GM19455 (cell line): Measurements from ENCODE around the gene PLCB3.

ENCODE experiments used
- ATAC-seq: cut with Tn5 transposase; IDR thresholded peaks from one replicate; pipeline ENCODE4 v1.9.1; 2021; ENCODE audit not compliant: unreplicated experiment

The PLCB3 gene

GRCh38 chr11:64249563-64250414, 1.5 kb upstream of the PLCB3 start:
- ATAC-seq: no peak

- no peak for ATAC-seq
Observed at GRCh38 chr11:64250415-64251015, 815 bp upstream of the PLCB3 start.

DNA sequence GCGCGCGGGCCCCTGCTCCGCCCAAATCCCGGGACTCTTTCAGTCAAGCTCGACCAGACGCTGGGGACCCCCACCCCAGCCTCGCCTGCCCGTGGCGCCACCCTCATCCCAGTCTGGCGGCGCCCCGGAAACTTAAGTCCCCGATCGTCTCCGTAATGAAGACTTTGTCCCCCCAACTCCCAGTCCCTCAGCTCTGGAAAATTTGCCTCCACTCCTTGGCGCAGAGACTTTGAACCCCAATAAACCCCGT, 348 bp downstream of the PLCB3 start:
- ATAC-seq: no peak

DNA sequence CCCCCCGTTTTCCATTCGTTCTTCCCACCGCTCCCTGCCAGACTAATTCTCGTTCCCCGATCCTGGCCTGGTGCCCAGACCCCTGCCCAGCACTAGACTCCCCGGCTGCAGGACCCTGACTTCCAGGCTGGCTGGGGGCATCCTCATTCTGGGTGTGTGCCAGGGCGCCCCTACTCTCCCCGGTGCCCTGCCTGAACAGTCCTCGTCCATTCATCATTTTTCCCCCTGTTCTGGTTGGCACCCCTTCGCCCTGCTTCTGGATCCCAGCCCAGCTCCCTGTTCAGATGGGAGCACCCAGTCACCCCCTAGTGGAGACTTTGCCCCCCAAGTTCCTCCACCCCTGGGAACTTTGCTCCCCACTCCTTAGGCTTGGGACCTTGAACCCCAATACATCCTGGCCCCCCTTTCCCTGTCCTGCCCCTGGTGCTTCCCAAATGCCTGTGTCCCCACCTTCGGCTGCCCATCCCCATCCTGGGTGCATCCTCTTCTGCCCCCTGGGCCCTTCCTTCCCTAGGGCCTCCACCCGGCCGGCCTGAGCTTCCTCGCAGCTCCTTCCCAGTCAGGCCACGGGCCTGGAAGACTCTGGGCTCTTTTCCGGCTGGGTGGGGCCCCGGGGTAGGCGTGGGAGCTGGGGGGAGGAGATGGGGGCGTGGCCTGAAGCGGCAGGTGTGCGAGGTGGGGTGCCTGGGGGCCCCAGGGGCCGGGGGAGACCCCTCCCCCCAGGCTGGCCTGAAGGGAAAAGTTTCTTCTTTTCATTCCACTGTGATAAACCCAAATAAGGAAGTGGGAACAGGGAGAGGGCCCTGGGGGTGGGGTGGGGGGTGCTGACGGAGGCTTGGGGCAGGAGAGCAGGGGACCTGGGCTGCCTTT, 908 bp downstream of the PLCB3 start:
- ATAC-seq: no peak

DNA sequence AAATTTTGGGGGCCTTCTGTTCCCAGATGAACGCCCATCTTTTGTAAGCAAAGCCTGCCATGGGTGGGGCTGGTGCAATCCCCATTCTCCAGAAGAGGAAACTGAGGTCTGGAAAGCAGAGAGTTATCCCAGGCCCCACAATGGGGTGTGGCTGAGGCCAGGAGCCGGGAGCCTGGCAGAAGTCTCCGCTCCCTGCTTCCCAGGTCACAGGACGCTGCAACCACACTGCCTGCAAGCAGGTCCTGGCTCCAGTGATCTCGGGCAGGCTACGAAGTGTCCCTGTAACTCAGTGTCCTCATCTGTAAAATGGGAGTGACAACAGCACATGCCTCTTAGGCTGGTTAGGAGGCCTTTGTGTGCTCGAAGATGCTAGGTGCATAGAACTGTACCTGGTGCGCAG, 1.7 kb downstream of the PLCB3 start:
- ATAC-seq: no peak

GRCh38 chr11:64253481-64253880, 2.2 kb downstream of the PLCB3 start:
- no peak for ATAC-seq

DNA sequence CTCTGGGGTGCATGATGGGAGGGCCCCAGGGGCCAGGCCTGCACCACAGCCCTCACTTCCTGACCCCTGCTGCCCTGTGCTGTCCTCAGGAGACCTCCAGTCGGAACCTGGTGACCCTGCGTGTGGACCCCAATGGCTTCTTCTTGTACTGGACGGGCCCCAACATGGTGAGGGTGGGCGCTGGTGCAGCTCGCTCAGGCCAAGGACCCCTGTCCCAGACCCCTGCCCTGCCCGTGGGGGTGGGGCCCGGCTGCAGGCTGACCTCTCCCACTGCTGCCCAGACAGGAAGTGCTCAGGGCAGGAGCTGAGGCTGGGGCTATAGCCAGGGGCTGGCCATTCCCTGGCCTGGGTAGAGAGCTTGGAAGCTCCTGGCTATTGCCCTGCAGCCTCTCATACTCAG, 3.0 kb downstream of the PLCB3 start:
- no peak for ATAC-seq

DNA sequence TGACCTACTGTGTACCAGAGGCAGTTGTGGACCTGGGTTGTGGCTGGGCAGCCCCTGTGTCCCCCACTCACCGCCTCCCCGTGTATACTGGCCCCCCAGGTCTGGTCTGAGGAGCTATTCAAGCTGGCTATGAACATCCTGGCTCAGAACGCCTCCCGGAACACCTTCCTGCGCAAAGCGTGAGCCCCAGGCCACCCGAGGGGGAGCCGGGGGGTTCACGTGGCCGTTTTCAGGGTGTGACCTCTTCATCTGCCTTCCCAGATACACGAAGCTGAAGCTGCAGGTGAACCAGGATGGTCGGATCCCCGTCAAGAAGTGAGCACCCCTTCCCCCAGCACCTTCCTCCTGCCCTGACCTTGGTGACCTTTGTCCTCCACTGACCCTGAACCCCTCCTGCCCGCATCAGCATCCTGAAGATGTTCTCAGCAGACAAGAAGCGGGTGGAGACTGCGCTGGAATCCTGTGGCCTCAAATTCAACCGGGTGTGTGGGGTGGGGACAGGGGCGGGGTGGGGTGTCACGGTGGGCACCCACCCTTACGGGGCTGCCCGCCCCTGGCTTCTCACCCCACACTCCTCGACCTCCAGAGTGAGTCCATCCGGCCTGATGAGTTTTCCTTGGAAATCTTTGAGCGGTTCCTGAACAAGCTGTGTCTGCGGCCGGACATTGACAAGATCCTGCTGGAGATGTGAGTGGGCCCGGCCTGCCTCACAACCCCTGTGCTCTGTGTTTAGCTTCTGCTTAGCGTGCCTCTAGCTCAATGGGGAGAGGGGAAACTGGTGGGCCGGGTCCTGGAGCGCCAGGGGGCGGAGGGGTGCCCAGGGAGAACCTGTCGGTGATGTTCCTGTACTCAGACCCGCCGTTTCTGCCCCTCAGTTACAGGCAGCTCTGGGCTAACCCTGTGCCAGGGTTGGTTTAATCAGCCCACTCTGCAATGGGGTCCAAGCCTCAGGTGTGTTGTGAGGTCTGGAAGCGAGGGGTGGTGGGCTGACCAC, 4.1 kb downstream of the PLCB3 start:
- ATAC-seq: no peak

GRCh38 chr11:64256300-64256699, 5.0 kb downstream of the PLCB3 start:
- ATAC-seq: no peak

DNA sequence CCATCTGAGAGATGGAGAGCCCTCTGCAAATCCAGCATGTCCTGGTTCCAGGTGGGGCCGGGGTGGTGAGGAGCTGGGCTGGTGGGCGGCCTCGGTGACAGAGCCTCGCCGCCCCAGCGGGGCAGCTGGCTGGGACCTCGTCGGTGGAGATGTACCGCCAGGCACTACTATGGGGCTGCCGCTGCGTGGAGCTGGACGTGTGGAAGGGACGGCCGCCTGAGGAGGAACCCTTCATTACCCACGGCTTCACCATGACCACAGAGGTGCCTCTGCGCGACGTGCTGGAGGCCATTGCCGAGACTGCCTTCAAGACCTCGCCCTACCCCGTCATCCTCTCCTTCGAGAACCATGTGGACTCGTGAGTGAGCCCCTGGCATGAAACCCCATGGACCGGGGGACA, 7.0 kb downstream of the PLCB3 start:
- ATAC-seq: no peak

- ATAC-seq: no peak
Observed at GRCh38 chr11:64258946-64259532, 7.7 kb downstream of the PLCB3 start.

DNA sequence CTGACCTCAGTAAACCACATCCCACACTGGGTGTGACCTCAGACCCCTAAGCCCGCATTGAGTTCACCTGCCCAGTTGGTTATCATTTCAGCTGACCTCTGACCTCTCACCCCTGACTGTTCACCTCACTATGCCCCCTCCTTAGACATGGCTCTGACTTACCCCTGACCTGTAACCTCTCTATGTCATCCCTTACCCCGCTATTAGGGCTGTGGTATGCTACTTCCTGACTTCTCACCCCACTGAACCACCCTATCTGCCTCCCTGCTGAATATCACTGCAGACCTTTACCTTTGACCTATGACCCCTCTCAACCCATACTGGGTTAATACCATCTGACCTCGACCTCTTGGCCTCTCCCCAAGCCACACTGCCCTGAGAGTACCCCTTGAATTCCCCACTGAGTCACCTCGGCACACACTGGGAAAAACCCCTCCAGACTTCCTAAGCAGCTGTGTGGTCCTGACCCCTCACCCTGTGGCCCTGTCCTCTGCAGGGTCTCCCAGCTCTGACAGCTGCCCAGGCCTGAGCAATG, 8.3 kb downstream of the PLCB3 start:
- no peak for ATAC-seq

GRCh38 chr11:64260147-64260708, 8.9 kb downstream of the PLCB3 start:
- ATAC-seq: no peak

DNA sequence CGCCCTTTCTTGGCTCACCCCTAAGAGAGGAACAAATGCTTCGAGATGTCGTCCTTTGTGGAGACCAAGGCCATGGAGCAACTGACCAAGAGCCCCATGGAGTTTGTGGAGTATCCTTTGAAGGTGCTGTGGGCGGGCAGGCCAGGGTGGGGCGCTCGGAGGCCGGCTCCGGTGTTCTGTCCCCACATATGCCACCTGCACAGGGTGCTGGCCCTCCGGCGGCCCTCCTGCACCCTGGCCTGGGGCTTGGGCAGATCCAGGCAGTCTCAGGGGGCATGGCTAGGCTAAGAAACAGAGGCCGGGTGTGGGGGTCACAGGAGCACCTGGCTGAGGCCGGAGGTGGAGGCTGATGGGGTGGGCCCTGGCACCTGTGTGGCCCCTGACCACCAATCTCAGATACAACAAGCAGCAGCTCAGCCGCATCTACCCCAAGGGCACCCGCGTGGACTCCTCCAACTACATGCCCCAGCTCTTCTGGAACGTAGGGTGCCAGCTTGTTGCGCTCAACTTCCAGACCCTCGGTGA, 10.3 kb downstream of the PLCB3 start:
- no peak for ATAC-seq

DNA sequence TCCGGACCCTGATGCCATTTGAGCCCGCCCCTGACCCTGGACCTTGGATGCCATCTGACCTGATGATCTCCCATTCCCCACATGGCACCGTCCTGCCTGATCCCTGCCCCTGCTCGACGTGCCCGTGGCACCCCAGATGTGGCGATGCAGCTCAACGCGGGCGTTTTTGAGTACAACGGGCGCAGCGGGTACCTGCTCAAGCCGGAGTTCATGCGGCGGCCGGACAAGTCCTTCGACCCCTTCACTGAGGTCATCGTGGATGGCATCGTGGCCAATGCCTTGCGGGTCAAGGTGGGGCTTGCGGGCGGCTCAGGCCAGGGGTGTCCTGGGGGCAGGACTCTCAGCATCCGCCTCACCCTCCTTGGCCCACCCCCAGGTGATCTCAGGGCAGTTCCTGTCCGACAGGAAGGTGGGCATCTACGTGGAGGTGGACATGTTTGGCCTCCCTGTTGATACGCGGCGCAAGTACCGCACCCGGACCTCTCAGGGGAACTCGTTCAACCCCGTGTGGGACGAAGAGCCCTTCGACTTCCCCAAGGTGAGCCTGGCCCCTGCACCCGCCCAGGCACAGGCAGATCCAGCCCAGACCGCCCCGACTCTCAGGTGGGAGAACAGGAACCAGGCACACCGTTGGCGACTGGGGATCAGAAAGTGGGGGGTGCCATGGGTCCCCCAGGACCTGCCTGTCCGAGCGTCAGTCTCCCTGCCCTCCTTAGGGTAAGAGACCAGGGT, 11.1 kb downstream of the PLCB3 start:
- ATAC-seq: no peak

DNA sequence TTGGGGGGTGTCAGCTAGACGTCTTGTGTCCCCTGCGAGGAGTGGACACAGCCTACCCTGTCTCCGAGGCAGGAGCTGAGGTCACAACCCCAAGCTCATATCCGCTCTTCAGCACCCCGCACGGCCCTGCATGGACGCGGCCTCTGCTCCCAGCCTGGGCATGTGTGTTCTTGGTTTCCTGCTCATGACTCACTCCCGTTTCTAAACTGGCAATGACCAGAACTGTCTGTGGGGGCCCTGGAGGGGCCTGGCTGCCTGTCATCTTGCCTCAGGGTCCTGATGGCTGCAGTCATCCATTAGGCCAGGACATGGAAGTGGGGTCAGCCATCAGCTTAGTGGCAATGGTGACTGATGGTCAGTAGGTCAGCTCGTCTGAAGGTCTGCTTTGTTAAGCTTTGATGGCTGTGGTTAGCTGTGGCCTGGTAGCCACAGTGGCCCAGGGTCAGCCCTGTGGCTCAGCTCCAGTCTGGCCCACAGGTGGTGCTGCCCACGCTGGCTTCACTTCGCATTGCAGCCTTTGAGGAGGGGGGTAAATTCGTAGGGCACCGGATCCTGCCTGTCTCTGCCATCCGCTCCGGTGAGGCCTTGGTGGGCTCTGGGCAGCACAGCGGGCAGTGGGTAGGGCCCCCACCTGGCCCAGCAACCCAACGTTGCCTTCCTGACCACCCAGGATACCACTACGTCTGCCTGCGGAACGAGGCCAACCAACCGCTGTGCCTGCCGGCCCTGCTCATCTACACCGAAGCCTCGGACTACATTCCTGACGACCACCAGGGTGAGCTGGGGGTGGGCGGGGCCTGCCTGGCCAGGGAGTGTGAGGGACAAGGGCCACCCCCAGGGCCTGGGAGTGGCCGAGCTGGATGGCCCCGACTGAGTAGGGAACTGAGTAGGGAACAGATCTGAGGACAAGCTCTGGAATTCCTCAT, 12.0 kb downstream of the PLCB3 start:
- ATAC-seq: no peak

DNA sequence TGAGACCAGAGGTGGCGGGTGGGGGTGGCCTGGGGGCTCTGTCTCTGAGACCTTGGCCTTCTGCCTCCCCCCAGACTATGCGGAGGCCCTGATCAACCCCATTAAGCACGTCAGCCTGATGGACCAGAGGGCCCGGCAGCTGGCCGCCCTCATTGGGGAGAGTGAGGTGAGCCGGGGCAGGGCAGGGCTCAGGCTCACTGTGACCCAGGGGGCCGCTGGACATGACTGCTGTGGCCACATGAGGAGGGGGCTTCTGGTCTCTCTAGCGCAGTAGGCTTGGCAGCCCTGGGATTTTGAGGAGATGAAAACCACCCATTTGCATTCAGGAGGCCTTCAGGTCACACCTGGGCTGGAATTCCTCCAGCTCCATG, 12.6 kb downstream of the PLCB3 start:
- ATAC-seq: no peak

GRCh38 chr11:64264371-64264852, 13.1 kb downstream of the PLCB3 start:
- no peak for ATAC-seq
